Measurements from ENCODE around the gene ZGPAT. TPM values are rescaled to one million over a fixed set of nuclear protein-coding genes. Genes with fewer than 3 reads are reported as not detected.

ZGPAT gene
- total RNA-seq, 2 donors from 2014 or later = 28.8 to 29.5 TPM

GRCh38 chr20:63661959-63662812, 45.7 kb upstream of the ZGPAT start:
- WGBS, 2 experiments (ENCODE audit: insufficient coverage in 1 of 2, insufficient read length in 1 of 2) = 93 to 98% methylated on average over 28 to 33 of the region's 33 CpGs
- no peaks in the 10 kb centered on the region for H3K9me3 Mint-ChIP-seq
- H3K27ac Mint-ChIP-seq = no peak overlapping the region
- no peaks in the 10 kb centered on the region for H3K9me3 ChIP-seq (ENCODE audit: control insufficient read depth, low read length)
- peaks cover 21% of the 10 kb centered on the region for H3K36me3 ChIP-seq (ENCODE audit: control insufficient read depth, insufficient read depth, low read length)
- peaks cover 4% of the 10 kb centered on the region for H3K4me1 ChIP-seq (ENCODE audit: control insufficient read depth, insufficient read depth, low read length)
- H3K27me3 ChIP-seq (ENCODE audit: control insufficient read depth, insufficient read depth, low read length, poor library complexity, severe bottlenecking) = no peaks in the 10 kb centered on the region
- H3K4me3 ChIP-seq (ENCODE audit: low read length) = no peak overlapping the region
- H3K4me1 Mint-ChIP-seq = peaks cover 4% of the 10 kb centered on the region
- peaks cover 21% of the 10 kb centered on the region for H3K36me3 Mint-ChIP-seq (ENCODE audit: low read depth)
- DNase-seq = no peak
- H3K27me3 Mint-ChIP-seq (ENCODE audit: insufficient read depth) = no peaks in the 10 kb centered on the region
- no peak overlapping the region for H3K27ac ChIP-seq (ENCODE audit: low read depth, low read length)
- no peak for TF ChIP-seq CTCF (conservative IDR thresholded peaks at IDR 0.05)
- H3K4me3 Mint-ChIP-seq = no peak overlapping the region
- no peak overlapping the region for H3K9ac ChIP-seq (ENCODE audit: extremely low read depth, low read length, poor library complexity, severe bottlenecking)

GRCh38 chr20:63662813-63663189, 45.0 kb upstream of the ZGPAT start:
- Histone ChIP-seq H3K27ac (ENCODE audit: low read depth, low read length) (no peak overlapping the region), H3K9me3 (ENCODE audit: control insufficient read depth, low read length) (no peaks in the 10 kb centered on the region), H3K27me3 (ENCODE audit: control insufficient read depth, insufficient read depth, low read length, poor library complexity, severe bottlenecking) (no peaks in the 10 kb centered on the region), H3K36me3 (ENCODE audit: control insufficient read depth, insufficient read depth, low read length) (peaks cover 27% of the 10 kb centered on the region), H3K4me3 (ENCODE audit: low read length) (no peak overlapping the region), H3K4me1 (ENCODE audit: control insufficient read depth, insufficient read depth, low read length) (peaks cover 4% of the 10 kb centered on the region), H3K9ac (ENCODE audit: extremely low read depth, low read length, poor library complexity, severe bottlenecking) (no peak overlapping the region)
- Mint-ChIP-seq H3K27me3 (ENCODE audit: insufficient read depth) (no peaks in the 10 kb centered on the region), H3K9me3 (no peaks in the 10 kb centered on the region), H3K36me3 (ENCODE audit: low read depth) (peaks cover 24% of the 10 kb centered on the region), H3K4me1 (peaks cover 4% of the 10 kb centered on the region), H3K4me3 (no peak overlapping the region), H3K27ac (no peak overlapping the region)
- no peak for DNase-seq
- TF ChIP-seq CTCF (conservative IDR thresholded peaks at IDR 0.05) = no peak
- WGBS, 2 experiments (ENCODE audit: insufficient coverage in 1 of 2, insufficient read length in 1 of 2) = 90 to 93% methylated on average over 9 of the region's 9 CpGs

GRCh38 chr20:63663332-63664066, 44.3 kb upstream of the ZGPAT start:
- Mint-ChIP-seq H3K9me3 (no peaks in the 10 kb centered on the region), H3K4me3 (no peak overlapping the region), H3K27ac (no peak overlapping the region), H3K36me3 (ENCODE audit: low read depth) (peaks cover 30% of the 10 kb centered on the region), H3K27me3 (ENCODE audit: insufficient read depth) (no peaks in the 10 kb centered on the region), H3K4me1 (peaks cover 4% of the 10 kb centered on the region)
- peaks cover 31% of the 10 kb centered on the region for H3K36me3 ChIP-seq (ENCODE audit: control insufficient read depth, insufficient read depth, low read length)
- no peak overlapping the region for H3K4me3 ChIP-seq (ENCODE audit: low read length)
- H3K27ac ChIP-seq (ENCODE audit: low read depth, low read length) = no peak overlapping the region
- no peak for TF ChIP-seq CTCF (conservative IDR thresholded peaks at IDR 0.05)
- DNase-seq = no peak
- H3K9ac ChIP-seq (ENCODE audit: extremely low read depth, low read length, poor library complexity, severe bottlenecking) = no peak overlapping the region
- H3K27me3 ChIP-seq (ENCODE audit: control insufficient read depth, insufficient read depth, low read length, poor library complexity, severe bottlenecking) = no peaks in the 10 kb centered on the region
- H3K9me3 ChIP-seq (ENCODE audit: control insufficient read depth, low read length) = no peaks in the 10 kb centered on the region
- 94 to 95% methylated on average over 16 to 26 of the region's 26 CpGs for WGBS, 2 experiments (ENCODE audit: insufficient coverage in 1 of 2, insufficient read length in 1 of 2)
- peaks cover 4% of the 10 kb centered on the region for H3K4me1 ChIP-seq (ENCODE audit: control insufficient read depth, insufficient read depth, low read length)
